ENCODE measurements around the gene TMEM147. TPM values are rescaled to one million over a fixed set of nuclear protein-coding genes. Genes with fewer than 3 reads are reported as not detected.

Gene TMEM147
- total and polyA plus RNA-seq, 2 of the 4 experiments (the other 2 are of a cell fraction) = 67.6 to 108 TPM

DNA sequence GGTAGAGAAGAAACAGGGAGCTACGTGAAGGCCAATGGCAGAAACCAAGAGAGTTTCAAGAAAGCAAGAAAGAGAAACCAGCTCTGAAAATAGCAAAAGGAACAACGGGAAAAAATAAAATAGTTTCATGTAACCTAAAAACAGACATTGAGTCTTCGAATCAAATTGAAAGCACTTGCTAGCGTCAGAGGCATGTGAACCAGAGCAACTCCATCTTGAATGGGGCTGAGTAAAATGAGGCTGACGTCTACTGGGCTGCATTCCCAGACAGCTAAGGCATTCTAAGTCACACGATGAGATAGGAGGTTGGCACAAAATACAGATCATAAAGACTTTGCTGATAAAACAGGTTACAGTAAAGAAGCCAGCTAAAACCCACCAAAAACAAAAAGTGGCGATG is 33.3 kb downstream of the TMEM147 start:
- POLR2A ChIA-PET (ENCODE audit: unreplicated experiment) = no interaction called here

More for the DNA sequence above, 33.3 kb downstream of the TMEM147 start:
- H3K4me1 ChIP-seq (ENCODE audit: control insufficient read depth, insufficient read depth, low read length) = no peaks in the 10 kb centered on the region
- BruUV-seq (replicated peaks) = no TSS peak
- no peak overlapping the region for H2BK15ac ChIP-seq (ENCODE audit: low read depth, low read length)
- H2BK20ac ChIP-seq (ENCODE audit: low read depth, low read length) = no peak overlapping the region
- intact Hi-C loops (cut with micrococcal nuclease) = no loop called here
- no peak overlapping the region for H4K91ac ChIP-seq (ENCODE audit: insufficient read depth, low read depth, low read length)
- no peak overlapping the region for H3K18ac ChIP-seq (ENCODE audit: low read depth, low read length)
- no peak overlapping the region for H3K14ac ChIP-seq (replicated peaks; ENCODE audit: low read depth, low read length)
- H2BK120ac ChIP-seq (ENCODE audit: low read depth, low read length) = no peak overlapping the region
- no peak overlapping the region for H3K56ac ChIP-seq (ENCODE audit: extremely low read depth, insufficient read depth, low read length)
- H3K9ac ChIP-seq (ENCODE audit: low read depth, low read length) = no peak overlapping the region
- no peak overlapping the region for H4K8ac ChIP-seq (ENCODE audit: low read depth in 2 of 2, low read length in 2 of 2)
- H3K36me3 ChIP-seq (ENCODE audit: control insufficient read depth, insufficient read depth, low read length) = no peaks in the 10 kb centered on the region
- no peak overlapping the region for H3K4me3 ChIP-seq (ENCODE audit: insufficient read depth, low read depth, low read length)
- CTCF ChIA-PET = no interaction called here
- TF ChIP-seq NFE2L2 (IDR thresholded peaks at IDR 0.05; ENCODE audit: low read depth, low read length) = no peak
- no peak for TF ChIP-seq BHLHE40 (IDR thresholded peaks at IDR 0.05; ENCODE audit: low read depth, low read length)
- H3K23ac ChIP-seq (ENCODE audit: low read depth, low read length) = no peak overlapping the region
- H3K9me1 ChIP-seq (ENCODE audit: insufficient read depth, low read length) = no peaks in the 10 kb centered on the region
- peak; percentile 12 for DNase-seq
- H2AFZ ChIP-seq (replicated peaks; ENCODE audit: low read length, poor library complexity) = no peak overlapping the region
- H2BK5ac ChIP-seq (ENCODE audit: low read depth, low read length, poor library complexity, severe bottlenecking) = no peak overlapping the region
- in situ Hi-C loops (cut with MboI; ENCODE audit: low sequenced_read_pairs) = loop anchor here (25.0 kb wide), 1 partner anchor 241 kb away; the partner anchor contains the start of genes CD22 and FFAR1
- no peak overlapping the region for H3K4me2 ChIP-seq (ENCODE audit: low read depth, low read length)
- no peak overlapping the region for H3K27ac ChIP-seq (ENCODE audit: insufficient read depth, low read length)
- H4K5ac ChIP-seq (ENCODE audit: low read depth, low read length) = no peak overlapping the region
- H3K4ac ChIP-seq (ENCODE audit: low read depth, low read length) = no peak overlapping the region
- dilution Hi-C loops (cut with HindIII; ENCODE audit: low sequenced_read_pairs, unreplicated experiment) = no loop called here
- 53% methylated on average over 2 of the region's 7 CpGs; no CpG with 5 or more reads in 1 of the 2 experiments for WGBS, 2 experiments (ENCODE audit: extremely low coverage in 2 of 2, insufficient read length in 1 of 2)
- no peaks in the 10 kb centered on the region for H3K79me1 ChIP-seq (ENCODE audit: low read depth in 1 of 2, low read length in 2 of 2)
- H2AK5ac ChIP-seq (ENCODE audit: low read depth, low read length) = no peak overlapping the region
- H3K9me3 ChIP-seq (ENCODE audit: control insufficient read depth, insufficient read depth, low read length) = peaks cover 15% of the 10 kb centered on the region
- H4K20me1 ChIP-seq (ENCODE audit: insufficient read depth, low read length) = no peaks in the 10 kb centered on the region
- H3K27me3 ChIP-seq (ENCODE audit: control insufficient read depth, insufficient read depth, low read length) = no peaks in the 10 kb centered on the region
- no peak for ATAC-seq (ENCODE audit: low read depth)
- no peak overlapping the region for H2AK9ac ChIP-seq (replicated peaks; ENCODE audit: low read depth, low read length, poor library complexity)
